Natural killer cell (primary cell): ENCODE results near the gene LMBRD1. TPM values are rescaled to one million over a fixed set of nuclear protein-coding genes. Genes with fewer than 3 reads are reported as not detected.
"Not testable (repeated sequence)": the region's sequence is repeated elsewhere in the genome, so short reads cannot be mapped to it uniquely, and the experiment has no call there.

Experiments used
- ATAC-seq, 3 donors: fragments of 150-1000 bp in 2 of 3; fragments of 200-7000 bp in 1 of 3; cut with Tn5 transposase; 1 replicate in 1 of 3; 2 replicates in 2 of 3; pipeline ENCODE4 v1.10.0; 2021; ENCODE audit warnings: mild to moderate bottlenecking in 2 of 3, moderate library complexity in 2 of 3
- DNase-seq, 2 donors: peaks; one replicate each; pipeline versions ENCODE4 v3.0.0 to v3.0.0-alpha.2; 2013 to 2021; ENCODE audit warnings: mixed read lengths in 1 of 2
- H3K27ac ChIP-seq: one replicate; pipeline ENCODE4 v1.5.1; 2013; ENCODE audit warnings: mild to moderate bottlenecking, low read length
- H3K27me3 ChIP-seq: one replicate; pipeline ENCODE4 v1.6.1; 2013; ENCODE audit warnings: low read length; ENCODE audit not compliant: control insufficient read depth, insufficient read depth
- H3K36me3 ChIP-seq: one replicate; pipeline ENCODE4 v1.6.1; 2013; ENCODE audit warnings: low read length; ENCODE audit not compliant: control insufficient read depth, insufficient read depth
- H3K4me1 ChIP-seq: one replicate; pipeline ENCODE4 v1.6.1; 2013; ENCODE audit warnings: low read length; ENCODE audit not compliant: control insufficient read depth, insufficient read depth
- H3K4me3 ChIP-seq: one replicate; pipeline ENCODE4 v1.5.1; 2013; ENCODE audit warnings: low read length
- H3K9me3 ChIP-seq: one replicate; pipeline ENCODE4 v1.6.1; 2013; ENCODE audit warnings: low read length; ENCODE audit not compliant: control insufficient read depth, insufficient read depth
- H3K27ac Mint-ChIP-seq, 2 donors: one replicate each; pipeline ENCODE4 v1.8.0; 2022; ENCODE audit warnings: mild to moderate bottlenecking in 2 of 2, mixed read lengths in 2 of 2, moderate library complexity in 1 of 2
- H3K27me3 Mint-ChIP-seq, 2 donors: one replicate each; pipeline ENCODE4 v1.8.0; 2022; ENCODE audit warnings: low read depth in 2 of 2, mixed read lengths in 2 of 2
- H3K36me3 Mint-ChIP-seq: one replicate; pipeline ENCODE4 v1.8.0; 2022; ENCODE audit warnings: mixed read lengths
- H3K4me1 Mint-ChIP-seq, 2 donors: one replicate each; pipeline ENCODE4 v1.8.0; 2022; ENCODE audit warnings: mixed read lengths in 2 of 2
- H3K4me3 Mint-ChIP-seq: one replicate; pipeline ENCODE4 v1.8.0; 2022; ENCODE audit warnings: mild to moderate bottlenecking, moderate library complexity, mixed read lengths
- H3K9me3 Mint-ChIP-seq, 2 donors: one replicate each; pipeline ENCODE4 v1.8.0; 2022; ENCODE audit warnings: mixed read lengths in 2 of 2
- CTCF ChIP-seq: fragments of 200-600 bp; IDR thresholded peaks from one replicate; pipeline ENCODE4 v1.8.0; 2022; ENCODE audit warnings: antibody characterized with exemption
- WGBS: methylation state at CpG from one replicate; pipeline ENCODE4 v1.1.7; 2013; ENCODE audit warnings: missing lambda C conversion rate; ENCODE audit not compliant: insufficient coverage; 5-methylcytosine and 5-hydroxymethylcytosine counted together
- intact Hi-C: fragments of 100-400 bp; cut with micrococcal nuclease; formaldehyde crosslinking; loops from one replicate; pipeline ENCODE4 v1.14.2; 2022
- total RNA-seq, 4 donors: library from RNA; stranded (reverse); fragments of 120-200 nt in 1 of 4; gene quantifications; one replicate each; pipeline versions ENCODE4 v1.2.3 to v1.2.4, GENCODE V29; 2013 to 2022

Gene LMBRD1
- total RNA-seq, 3 donors from 2014 or later (not counting 1 experiment from before 2014, with no cell fraction given), result 41.0 to 43.1 (median 41.1) TPM

- Mint-ChIP-seq H3K4me3 (no peak overlapping the region), H3K4me1 (no peaks in the 10 kb centered on the region), H3K36me3 (no peaks in the 10 kb centered on the region), H3K9me3 (no peaks in the 10 kb centered on the region), H3K27me3 (peaks cover 4 to 9% of the 10 kb centered on the region in 2 donors), H3K27ac (no peak overlapping the region)
- TF ChIP-seq CTCF, result no peak
- H3K4me1 ChIP-seq, result no peaks in the 10 kb centered on the region
- ATAC-seq (no peak), DNase-seq (no peak)
- H3K27me3 ChIP-seq, result no peaks in the 10 kb centered on the region
- H3K9me3 ChIP-seq, result no peaks in the 10 kb centered on the region
- no peak overlapping the region for H3K27ac ChIP-seq
- H3K36me3 ChIP-seq, result no peaks in the 10 kb centered on the region
- 92% methylated on average over 1 of the region's 2 CpGs for WGBS
- no peak overlapping the region for H3K4me3 ChIP-seq
- intact Hi-C loops, result no loop called here
These were observed 30.6 kb upstream of the LMBRD1 start for GRCh38 chr6:69827276-69827893.

GRCh38 chr6:69825904-69826303 lies 29.1 kb upstream of the LMBRD1 start:
- Mint-ChIP-seq H3K9me3 (no peaks in the 10 kb centered on the region), H3K27me3 (peaks cover 4 to 9% of the 10 kb centered on the region in 2 donors), H3K4me3 (no peak overlapping the region), H3K27ac (no peak overlapping the region), H3K4me1 (no peaks in the 10 kb centered on the region), H3K36me3 (no peaks in the 10 kb centered on the region)
- Histone ChIP-seq H3K27me3 (no peaks in the 10 kb centered on the region), H3K27ac (no peak overlapping the region), H3K4me3 (no peak overlapping the region), H3K36me3 (no peaks in the 10 kb centered on the region), H3K9me3 (no peaks in the 10 kb centered on the region), H3K4me1 (no peaks in the 10 kb centered on the region)
- no peak for TF ChIP-seq CTCF
- intact Hi-C loops, result no loop called here
- 95% methylated on average over 1 of the region's 1 CpG for WGBS
- ATAC-seq (no peak), DNase-seq (no peak)

GRCh38 chr6:69824355-69824754 lies 27.5 kb upstream of the LMBRD1 start:
- H3K4me1 ChIP-seq, H3K4me3 ChIP-seq, H3K9me3 ChIP-seq, H3K9me3 Mint-ChIP-seq, intact Hi-C loops, H3K36me3 Mint-ChIP-seq, H3K27ac Mint-ChIP-seq, H3K27me3 Mint-ChIP-seq, H3K27me3 ChIP-seq, H3K27ac ChIP-seq, H3K36me3 ChIP-seq, H3K4me3 Mint-ChIP-seq, ATAC-seq, H3K4me1 Mint-ChIP-seq, DNase-seq: not testable (repeated sequence)
- whole genome bisulfite sequencing, result 100% methylated on average over 1 of the region's 5 CpGs

GRCh38 chr6:69820438-69820837 lies 23.6 kb upstream of the LMBRD1 start:
- 86% methylated on average over 1 of the region's 1 CpG for WGBS
- ATAC-seq, result no peak
- no peak overlapping the region for H3K4me3 Mint-ChIP-seq

More at GRCh38 chr6:69820438-69820837, 23.6 kb upstream of the LMBRD1 start:
- DNase-seq, result no peak
- Histone ChIP-seq H3K27me3 (no peaks in the 10 kb centered on the region), H3K4me3 (no peak overlapping the region), H3K36me3 (no peaks in the 10 kb centered on the region), H3K9me3 (no peaks in the 10 kb centered on the region), H3K4me1 (peaks cover 8% of the 10 kb centered on the region), H3K27ac (no peak overlapping the region)
- no peaks in the 10 kb centered on the region for H3K9me3 Mint-ChIP-seq
- no peaks in the 10 kb centered on the region for H3K27me3 Mint-ChIP-seq
- intact Hi-C loops, result no loop called here
- no peak for TF ChIP-seq CTCF
- H3K27ac Mint-ChIP-seq, result no peak overlapping the region
- H3K4me1 Mint-ChIP-seq, result peaks cover 15 to 16% of the 10 kb centered on the region in 2 donors
- H3K36me3 Mint-ChIP-seq, result no peaks in the 10 kb centered on the region
